ENCODE results near the gene DNPH1. TPM values are rescaled to one million over a fixed set of nuclear protein-coding genes. Genes with fewer than 3 reads are reported as not detected.
A peak's percentile ranks its signal among the peaks of the same experiment; 100 is the strongest.

Gene DNPH1
- total and polyA plus RNA-seq, 2 of the 8 experiments (the other 6 are each of a cell fraction or from before 2014, with no cell fraction given) = 33.9 to 134 TPM

DNA sequence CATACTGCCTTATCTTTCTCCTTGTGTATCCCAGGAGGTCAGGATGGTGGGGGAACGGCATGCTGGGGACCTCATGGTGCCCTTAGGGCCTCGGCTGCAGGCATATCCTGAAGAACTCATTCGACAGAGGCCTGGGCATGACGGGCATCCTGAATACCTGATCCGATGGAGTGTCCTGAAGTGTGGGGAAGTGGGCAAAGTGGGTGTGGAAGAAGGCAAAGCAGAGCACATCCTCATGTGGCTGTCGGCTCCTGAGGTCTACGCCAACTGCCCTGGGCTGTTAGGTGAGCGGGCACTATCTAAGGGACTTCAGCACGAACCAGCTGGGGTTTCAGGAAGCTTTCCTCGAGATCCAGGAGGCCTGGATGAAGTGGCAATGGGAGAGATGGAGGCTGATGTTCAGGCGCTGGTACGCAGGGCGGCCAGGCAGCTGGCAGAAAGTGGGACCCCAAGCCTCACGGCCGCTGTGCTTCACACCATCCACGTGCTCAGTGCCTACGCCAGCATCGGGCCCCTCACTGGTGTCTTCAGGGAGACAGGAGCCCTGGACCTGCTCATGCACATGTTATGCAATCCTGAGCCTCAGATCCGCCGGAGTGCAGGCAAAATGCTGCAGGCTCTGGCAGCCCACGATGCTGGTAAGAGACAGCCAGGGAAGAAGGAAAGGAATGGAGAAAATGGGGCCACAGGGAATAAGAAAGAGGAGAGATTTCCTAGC, 44.9 kb downstream of the DNPH1 start:
- Histone ChIP-seq H2BK120ac (replicated peaks; ENCODE audit: low read depth, low read length) (no peak overlapping the region), H2BK15ac (ENCODE audit: low read length) (no peak overlapping the region), H2AK5ac (ENCODE audit: low read depth, low read length) (no peak overlapping the region), H2BK5ac (ENCODE audit: low read depth, low read length) (no peak overlapping the region; the same call in 1 of the 2 replicates), H4K91ac (replicated peaks; ENCODE audit: insufficient read length, low read length) (no peak overlapping the region), H4K20me1 (replicated peaks in 1 of 2; ENCODE audit: control insufficient read depth in 1 of 2, insufficient read depth in 2 of 2, low read length in 2 of 2) (no peaks in the 10 kb centered on the region), H4K8ac (ENCODE audit: extremely low read depth, insufficient read depth, low read length) (peak overlapping the region; percentile 66; the same call in 1 of the 2 replicates), H3K4me2 (ENCODE audit: insufficient read depth in 1 of 2, low read depth in 2 of 2, low read length in 2 of 2) (no peak overlapping the region), H3K79me2 (ENCODE audit: control insufficient read depth in 1 of 2, insufficient read depth in 2 of 2, low read length in 2 of 2) (no peaks in the 10 kb centered on the region), H3K18ac (ENCODE audit: extremely low read depth, low read length) (no peak overlapping the region), H3K9ac (replicated peaks in 1 of 4; ENCODE audit: extremely low read depth in 1 of 4, low read depth in 3 of 4, low read length in 3 of 4) (no peak overlapping the region), H3K36me3 (ENCODE audit: control insufficient read depth in 2 of 4, insufficient read depth in 4 of 4, low read length in 3 of 4) (peaks cover 0 to 3% (median 1%) of the 10 kb centered on the region in 4 experiments; a peak in 4 of 8 replicates), H3K9me3 (ENCODE audit: insufficient read depth in 2 of 2, low read depth in 1 of 2, low read length in 1 of 2) (no peaks in the 10 kb centered on the region), H3K4ac (replicated peaks; ENCODE audit: insufficient read length, low read depth, low read length) (no peak overlapping the region), H3K23ac (ENCODE audit: insufficient read length) (no peak overlapping the region), H3K79me1 (ENCODE audit: low read depth, low read length) (no peaks in the 10 kb centered on the region), H3K14ac (ENCODE audit: insufficient read length) (no peak overlapping the region), H3K4me3 (ENCODE audit: extremely low read depth in 1 of 4, insufficient read depth in 2 of 4, low read depth in 3 of 4, low read length in 4 of 4) (no peak overlapping the region), H3K27me3 (replicated peaks in 1 of 4; ENCODE audit: control insufficient read depth in 3 of 4, extremely low read depth in 1 of 4, insufficient read depth in 3 of 4, low read length in 3 of 4) (no peaks in the 10 kb centered on the region; a peak in 1 of 7 replicates), H2BK12ac (ENCODE audit: low read depth, low read length) (no peak overlapping the region), H2BK20ac (ENCODE audit: low read length) (0 out of 2 replicates have a peak overlapping the region, but pooled peaks have one; percentile 48), H3K27ac (ENCODE audit: low read depth, low read length) (no peak overlapping the region), H3K4me1 (replicated peaks in 1 of 4; ENCODE audit: control insufficient read depth in 3 of 4, insufficient read depth in 4 of 4, low read length in 3 of 4) (peaks cover 0 to 3% (median 1%) of the 10 kb centered on the region in 4 experiments; a peak in 1 of 7 replicates), H2AFZ (ENCODE audit: low read length) (no peak overlapping the region), H4K5ac (ENCODE audit: insufficient read length, low read depth, low read length) (no peak overlapping the region), H3K56ac (replicated peaks; ENCODE audit: insufficient read length, low read depth, low read length) (no peak overlapping the region), H3K23me2 (ENCODE audit: low read depth, low read length) (peaks cover 8% of the 10 kb centered on the region)
- 94% methylated on average over 21 of the region's 21 CpGs; no CpG with 5 or more reads in 1 of the 2 experiments for WGBS, 2 experiments (ENCODE audit: extremely low coverage in 1 of 2, insufficient coverage in 1 of 2, insufficient read length in 1 of 2, insufficient replicate concordance in 2 of 2, low coverage in 1 of 2, low lambda C conversion rate in 2 of 2, missing lambda C conversion rate in 1 of 2)
- ChIA-PET POLR2A (ENCODE audit: partially characterized antibody) (interaction anchor here (1.1 to 2.9 kb wide), 3 partner anchors 10 to 54 kb away, joined by 3 to 16 read pairs (median 9); partner anchors contain the start of gene SRF), CTCF (ENCODE audit: partially characterized antibody) (no interaction called here)
- DNase-seq (ENCODE audit: low read depth in 1 of 2, low spot score in 2 of 2) (no peak), FAIRE-seq (no peak)
- TF ChIP-seq EZH2 (IDR thresholded peaks at IDR 0.05; ENCODE audit: low read depth, low read length, severe bottlenecking) (no peak), E2F6 (IDR thresholded peaks at IDR 0.05) (no peak), PHF8 (conservative IDR thresholded peaks at IDR 0.05; ENCODE audit: low read depth, low read length) (no peak), CEBPB (IDR thresholded peaks at IDR 0.05; ENCODE audit: low read depth, low read length) (no peak), CBX8 (IDR thresholded peaks at IDR 0.05; ENCODE audit: borderline replicate concordance, low read depth, low read length) (no peak)
